ENCODE measurements around the gene GPC6. TPM values are rescaled to one million over a fixed set of nuclear protein-coding genes. Genes with fewer than 3 reads are reported as not detected.

GPC6 gene
- total RNA-seq, 2 donors from 2014 or later = 1.6 to 4.0 TPM

DNA sequence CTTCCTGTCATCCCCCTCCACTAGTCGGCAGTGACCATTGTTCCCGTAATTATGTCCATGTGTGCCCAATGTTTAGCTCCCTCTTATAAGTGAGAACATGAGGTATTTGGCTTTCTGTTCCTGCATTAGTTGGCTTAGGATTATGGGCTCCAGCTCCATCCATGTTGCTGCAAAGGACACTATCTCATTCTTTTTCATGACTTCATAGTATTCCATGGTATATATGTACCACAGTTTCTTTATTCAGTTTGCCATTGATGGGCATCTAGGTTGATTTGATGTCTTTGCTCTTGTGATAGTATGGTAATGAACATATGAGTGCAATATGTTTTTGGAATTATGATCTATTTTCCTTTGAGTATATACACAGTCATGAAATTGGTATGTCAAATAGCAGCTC lies 730.8 kb downstream of the GPC6 start:
- TF ChIP-seq, protein P1, sequence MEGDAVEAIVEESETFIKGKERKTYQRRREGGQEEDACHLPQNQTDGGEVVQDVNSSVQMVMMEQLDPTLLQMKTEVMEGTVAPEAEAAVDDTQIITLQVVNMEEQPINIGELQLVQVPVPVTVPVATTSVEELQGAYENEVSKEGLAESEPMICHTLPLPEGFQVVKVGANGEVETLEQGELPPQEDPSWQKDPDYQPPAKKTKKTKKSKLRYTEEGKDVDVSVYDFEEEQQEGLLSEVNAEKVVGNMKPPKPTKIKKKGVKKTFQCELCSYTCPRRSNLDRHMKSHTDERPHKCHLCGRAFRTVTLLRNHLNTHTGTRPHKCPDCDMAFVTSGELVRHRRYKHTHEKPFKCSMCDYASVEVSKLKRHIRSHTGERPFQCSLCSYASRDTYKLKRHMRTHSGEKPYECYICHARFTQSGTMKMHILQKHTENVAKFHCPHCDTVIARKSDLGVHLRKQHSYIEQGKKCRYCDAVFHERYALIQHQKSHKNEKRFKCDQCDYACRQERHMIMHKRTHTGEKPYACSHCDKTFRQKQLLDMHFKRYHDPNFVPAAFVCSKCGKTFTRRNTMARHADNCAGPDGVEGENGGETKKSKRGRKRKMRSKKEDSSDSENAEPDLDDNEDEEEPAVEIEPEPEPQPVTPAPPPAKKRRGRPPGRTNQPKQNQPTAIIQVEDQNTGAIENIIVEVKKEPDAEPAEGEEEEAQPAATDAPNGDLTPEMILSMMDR (IDR thresholded peaks at IDR 0.05) = no peak
- TF ChIP-seq POLR2A (IDR thresholded peaks at IDR 0.05) = no peak
- H3K4me1 ChIP-seq = peaks cover 10% of the 10 kb centered on the region
- no peaks in the 10 kb centered on the region for H3K36me3 ChIP-seq (replicated peaks in 1 of 2; ENCODE audit: insufficient read depth in 1 of 2, low read depth in 2 of 2)
- intact Hi-C loops (cut with DNase I) = no loop called here
- H3K4me3 ChIP-seq = no peak overlapping the region
- ATAC-seq = no peak
- H3K27ac ChIP-seq = no peak overlapping the region
- 84 to 86% methylated on average over 2 of the region's 2 CpGs for WGBS, 2 donors
- no peaks in the 10 kb centered on the region for H3K9me3 ChIP-seq
- no peak for DNase-seq
- H3K27me3 ChIP-seq = no peaks in the 10 kb centered on the region

DNA sequence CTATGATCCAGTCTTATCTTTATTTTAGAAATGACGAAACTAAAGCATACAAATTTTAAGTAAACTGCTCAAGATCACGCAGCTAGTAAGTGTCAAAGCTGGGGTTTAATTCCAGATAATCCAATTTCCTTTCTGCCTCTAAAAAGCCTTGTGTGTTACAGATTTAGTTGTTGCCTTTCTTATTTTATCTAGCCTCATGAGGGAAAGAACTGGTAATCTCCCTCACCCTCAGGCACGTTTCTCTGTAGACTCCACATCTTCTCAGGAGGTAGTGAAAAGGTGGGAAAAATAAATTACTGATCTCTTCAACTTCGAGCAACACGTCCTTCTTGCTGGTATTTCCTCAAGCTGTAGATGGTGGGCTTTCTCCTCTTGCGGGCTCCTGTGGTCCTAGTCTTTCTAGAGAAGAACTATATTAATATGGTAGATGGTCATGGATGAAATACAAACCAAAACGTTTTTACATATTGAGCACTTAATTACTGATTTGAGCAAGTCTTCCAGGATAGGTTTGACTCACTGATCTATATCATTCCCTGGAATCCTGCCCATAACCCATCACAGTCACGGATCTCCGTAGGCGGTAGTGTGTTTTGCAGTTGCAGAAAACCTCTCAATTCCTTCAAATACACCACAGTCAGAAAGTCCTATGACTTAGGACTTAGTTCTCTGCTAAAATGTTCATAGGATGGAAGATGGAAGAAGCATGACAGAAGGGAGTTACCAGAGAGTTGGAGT lies 733.4 kb downstream of the GPC6 start:
- Histone ChIP-seq H3K36me3 (replicated peaks in 1 of 2; ENCODE audit: insufficient read depth in 1 of 2, low read depth in 2 of 2) (no peaks in the 10 kb centered on the region), H3K27me3 (no peaks in the 10 kb centered on the region), H3K4me3 (no peak overlapping the region), H3K27ac (no peak overlapping the region), H3K4me1 (peaks cover 10% of the 10 kb centered on the region), H3K9me3 (no peaks in the 10 kb centered on the region)
- TF ChIP-seq, protein P1 (IDR thresholded peaks at IDR 0.05) = no peak
- TF ChIP-seq POLR2A (IDR thresholded peaks at IDR 0.05) = no peak
- 67 to 74% methylated on average over 10 of the region's 10 CpGs for WGBS, 2 donors
- ATAC-seq = no peak
- DNase-seq = no peak
- intact Hi-C loops (cut with DNase I) = no loop called here

- no peaks in the 10 kb centered on the region for H3K4me1 ChIP-seq
- H3K27me3 ChIP-seq = no peaks in the 10 kb centered on the region
- H3K9me3 ChIP-seq = no peaks in the 10 kb centered on the region
- 20 to 31% methylated on average over 6 of the region's 6 CpGs for WGBS, 2 donors
- H3K36me3 ChIP-seq (replicated peaks in 1 of 2; ENCODE audit: insufficient read depth in 1 of 2, low read depth in 2 of 2) = no peaks in the 10 kb centered on the region
- ATAC-seq (no peak), DNase-seq (no peak)
- intact Hi-C loops (cut with DNase I) = no loop called here
- no peak overlapping the region for H3K27ac ChIP-seq
- TF ChIP-seq, protein P1 (IDR thresholded peaks at IDR 0.05) = no peak
- TF ChIP-seq POLR2A (IDR thresholded peaks at IDR 0.05) = no peak
- H3K4me3 ChIP-seq = no peak overlapping the region
Measured at GRCh38 chr13:93963266-93964145, 736.9 kb downstream of the GPC6 start.

GRCh38 chr13:93964146-93964512 lies 737.5 kb downstream of the GPC6 start:
- no peaks in the 10 kb centered on the region for H3K36me3 ChIP-seq (replicated peaks in 1 of 2; ENCODE audit: insufficient read depth in 1 of 2, low read depth in 2 of 2)
- H3K27me3 ChIP-seq = no peaks in the 10 kb centered on the region
- H3K9me3 ChIP-seq = no peaks in the 10 kb centered on the region
- H3K4me1 ChIP-seq = no peaks in the 10 kb centered on the region
- WGBS, 2 donors = 56 to 62% methylated on average over 2 of the region's 2 CpGs
- TF ChIP-seq, protein P1 (IDR thresholded peaks at IDR 0.05) = no peak
- TF ChIP-seq POLR2A (IDR thresholded peaks at IDR 0.05) = no peak
- H3K4me3 ChIP-seq = no peak overlapping the region
- DNase-seq (no peak), ATAC-seq (no peak)
- intact Hi-C loops (cut with DNase I) = no loop called here
- no peak overlapping the region for H3K27ac ChIP-seq
